Activated CD4-positive, alpha-beta memory T cell treated with anti-CD3 and anti-CD28 coated beads, Interleukin-2, amount 10 ng/mL, durations not matched to agents 7 days and 5 days (primary cell): ENCODE measurements around the gene KRT4. TPM values are rescaled to one million over a fixed set of nuclear protein-coding genes. Genes with fewer than 3 reads are reported as not detected.

ENCODE experiments used
- CTCF ChIA-PET: fragments of 350-600 bp; sonication (Branson Sonifier 250); formaldehyde crosslinking; loops from one replicate; lab custom pipeline; 2021; ENCODE audit warnings: antibody characterized with exemption, inconsistent platforms; lab: Charles Lee
- POLR2A ChIA-PET: fragments of 350-600 bp; sonication (Branson Sonifier 250); formaldehyde crosslinking; loops from one replicate; lab custom pipeline; 2021; ENCODE audit warnings: antibody characterized with exemption; lab: Charles Lee
- DNase-seq: peaks from one replicate; pipeline ENCODE4 v3.0.0-alpha.2; 2020
- H3K27ac Mint-ChIP-seq: one replicate; pipeline ENCODE4 v1.8.0; 2021; ENCODE audit warnings: mild to moderate bottlenecking, mixed read lengths
- H3K27me3 Mint-ChIP-seq: one replicate; pipeline ENCODE4 v1.8.0; 2021; ENCODE audit warnings: mixed read lengths
- H3K36me3 Mint-ChIP-seq: one replicate; pipeline ENCODE4 v1.8.0; 2021; ENCODE audit warnings: low read depth, mixed read lengths
- H3K4me1 Mint-ChIP-seq: one replicate; pipeline ENCODE4 v1.8.0; 2021; ENCODE audit warnings: mixed read lengths
- H3K4me3 Mint-ChIP-seq: one replicate; pipeline ENCODE4 v1.8.0; 2021; ENCODE audit warnings: mild to moderate bottlenecking, mixed read lengths
- H3K9me3 Mint-ChIP-seq: one replicate; pipeline ENCODE4 v1.8.0; 2021; ENCODE audit warnings: mixed read lengths
- total RNA-seq, 2 experiments: library from RNA; stranded (reverse); gene quantifications; one replicate each; pipeline ENCODE4 v1.2.3, GENCODE V29; 2021

The KRT4 gene
- total RNA-seq, 2 experiments from 2014 or later, result not detected

DNA sequence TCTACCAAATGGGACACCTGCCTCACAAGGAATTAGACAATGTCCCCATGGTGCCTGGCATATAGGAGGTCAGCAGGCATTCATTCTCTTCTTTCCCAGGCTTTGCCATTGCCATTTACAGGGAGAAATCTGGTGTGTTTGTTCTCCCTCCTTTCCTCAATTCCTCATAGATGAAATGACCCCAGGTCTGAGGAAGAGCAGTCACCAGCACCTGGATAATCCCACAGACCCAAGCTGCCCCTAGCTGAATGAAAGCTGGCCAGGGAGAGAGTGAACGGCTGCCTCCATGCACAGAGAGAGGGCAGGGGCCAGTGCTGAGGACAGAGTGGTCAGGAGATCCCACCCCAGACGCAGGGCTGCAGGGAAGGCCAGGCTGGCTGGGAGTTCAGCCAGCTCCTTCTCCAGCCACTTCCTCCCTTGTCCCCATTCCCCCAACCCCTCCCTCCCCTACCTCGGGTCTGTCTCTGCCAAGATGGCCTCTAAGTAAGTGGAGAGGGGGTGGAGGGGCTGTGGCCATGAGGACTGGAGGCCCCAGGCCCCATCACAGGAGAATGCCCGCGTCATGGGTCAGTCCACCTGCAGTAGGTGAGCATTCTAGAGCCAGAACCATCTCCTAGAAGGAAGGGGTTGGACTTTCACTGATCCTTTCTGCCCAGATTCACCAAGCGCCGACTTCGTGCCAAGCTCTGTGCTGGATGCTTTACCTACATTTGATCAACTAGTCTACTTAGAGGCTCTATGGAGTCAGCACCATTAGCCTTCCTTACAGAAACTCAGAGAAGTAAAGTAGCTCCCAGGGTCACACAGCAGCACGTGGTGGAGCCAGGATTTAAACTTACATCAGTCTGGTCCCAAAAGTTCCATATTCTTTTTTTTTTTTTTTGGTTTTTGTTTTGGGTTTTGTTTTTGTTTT is 2.0 kb upstream of the KRT4 start:
- no peak overlapping the region for H3K4me3 Mint-ChIP-seq
- no peaks in the 10 kb centered on the region for H3K9me3 Mint-ChIP-seq
- CTCF ChIA-PET, result no interaction called here
- DNase-seq, result no peak
- H3K4me1 Mint-ChIP-seq, result no peaks in the 10 kb centered on the region
- POLR2A ChIA-PET, result no interaction called here
- H3K27ac Mint-ChIP-seq, result no peak overlapping the region
- peaks cover 7% of the 10 kb centered on the region for H3K27me3 Mint-ChIP-seq
- no peaks in the 10 kb centered on the region for H3K36me3 Mint-ChIP-seq

- Mint-ChIP-seq H3K27ac (no peak overlapping the region), H3K36me3 (no peaks in the 10 kb centered on the region), H3K9me3 (no peaks in the 10 kb centered on the region), H3K4me1 (no peaks in the 10 kb centered on the region), H3K27me3 (peaks cover under 1% of the 10 kb centered on the region), H3K4me3 (no peak overlapping the region)
- DNase-seq, result no peak
- POLR2A ChIA-PET, result no interaction called here
- CTCF ChIA-PET, result no interaction called here
These were observed 1.2 kb upstream of the KRT4 start for GRCh38 chr12:52815161-52815560.

DNA sequence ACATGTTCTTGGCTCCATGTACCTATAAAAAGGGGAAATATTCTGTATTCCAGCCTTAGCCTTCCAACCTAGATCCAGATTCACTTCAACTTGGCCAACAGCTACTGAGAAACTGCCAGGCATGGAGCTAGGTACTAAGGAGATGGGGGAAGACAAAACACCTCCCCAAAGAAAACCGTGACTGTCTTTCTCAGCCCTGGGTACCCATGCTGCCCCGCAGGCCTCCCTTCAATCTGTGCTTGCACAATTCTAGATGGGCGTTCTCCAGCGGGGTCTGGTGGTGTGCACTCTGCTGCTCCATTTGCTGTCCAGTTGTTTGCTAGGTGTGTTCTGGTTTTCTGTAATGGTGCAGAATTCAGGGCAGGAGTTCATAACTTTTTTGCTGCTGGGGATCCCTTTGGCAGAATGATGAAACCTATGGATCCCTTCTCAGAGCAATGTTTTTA is 817 bp upstream of the KRT4 start:
- Mint-ChIP-seq H3K27ac (no peak overlapping the region), H3K4me3 (no peak overlapping the region), H3K36me3 (no peaks in the 10 kb centered on the region), H3K9me3 (no peaks in the 10 kb centered on the region), H3K27me3 (no peaks in the 10 kb centered on the region), H3K4me1 (no peaks in the 10 kb centered on the region)
- ChIA-PET POLR2A (no interaction called here), CTCF (no interaction called here)
- no peak for DNase-seq

DNA sequence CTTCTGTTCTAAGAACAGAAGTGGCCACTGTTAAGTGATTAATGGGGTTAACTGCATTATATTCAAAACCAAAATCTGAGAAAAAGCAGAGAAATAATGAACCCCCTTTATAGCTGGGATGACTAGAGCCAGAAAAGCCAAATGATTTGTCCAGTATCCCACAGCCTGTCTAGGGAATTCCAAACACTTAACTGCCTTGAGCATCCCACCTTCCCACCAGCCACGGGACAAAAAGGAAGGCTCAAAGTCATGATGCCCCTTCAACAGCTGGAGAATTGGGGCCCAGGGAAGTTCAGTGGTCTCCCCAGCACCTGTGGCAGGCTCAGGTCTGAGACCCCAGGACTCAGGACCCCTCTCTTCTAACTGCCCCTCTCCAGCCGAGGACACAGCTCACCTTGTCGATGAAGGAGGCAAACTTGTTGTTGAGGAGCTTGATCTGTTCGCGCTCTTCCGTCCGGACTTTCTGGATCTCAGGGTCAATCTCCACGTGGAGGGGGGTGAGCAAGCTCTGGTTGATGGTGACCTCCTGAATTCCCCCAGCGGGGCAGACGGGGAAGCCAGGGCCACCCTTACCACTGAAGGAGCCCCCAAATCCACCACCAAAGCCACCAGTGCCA is 605 bp downstream of the KRT4 start:
- no peaks in the 10 kb centered on the region for H3K36me3 Mint-ChIP-seq
- ChIA-PET CTCF (no interaction called here), POLR2A (no interaction called here)
- no peak overlapping the region for H3K27ac Mint-ChIP-seq
- H3K27me3 Mint-ChIP-seq, result no peaks in the 10 kb centered on the region
- no peaks in the 10 kb centered on the region for H3K9me3 Mint-ChIP-seq
- H3K4me3 Mint-ChIP-seq, result no peak overlapping the region
- DNase-seq, result no peak
- H3K4me1 Mint-ChIP-seq, result no peaks in the 10 kb centered on the region

DNA sequence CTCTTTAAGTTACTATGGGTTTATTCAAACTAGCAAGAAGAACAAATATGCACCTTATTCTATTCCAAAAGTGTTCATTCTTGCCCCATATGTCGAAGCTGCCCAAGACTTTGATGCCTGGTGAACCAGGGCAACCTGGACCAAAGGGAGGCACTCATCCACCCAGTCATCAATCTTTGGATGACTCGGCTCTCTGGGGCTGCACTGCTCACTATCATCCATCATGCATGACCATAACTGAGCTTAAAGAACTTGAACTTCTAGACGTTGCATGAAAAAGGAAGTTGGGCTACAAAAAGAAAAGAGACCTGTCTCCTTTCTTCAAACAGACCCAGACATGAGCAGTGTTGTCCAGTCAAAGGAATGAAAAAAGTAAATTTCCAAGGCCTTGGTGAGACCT is 1.2 kb downstream of the KRT4 start:
- H3K9me3 Mint-ChIP-seq, result no peaks in the 10 kb centered on the region
- no peak overlapping the region for H3K4me3 Mint-ChIP-seq
- H3K27me3 Mint-ChIP-seq, result no peaks in the 10 kb centered on the region
- POLR2A ChIA-PET, result no interaction called here
- H3K4me1 Mint-ChIP-seq, result no peaks in the 10 kb centered on the region
- DNase-seq, result no peak
- no peaks in the 10 kb centered on the region for H3K36me3 Mint-ChIP-seq
- no peak overlapping the region for H3K27ac Mint-ChIP-seq
- CTCF ChIA-PET, result no interaction called here

DNA sequence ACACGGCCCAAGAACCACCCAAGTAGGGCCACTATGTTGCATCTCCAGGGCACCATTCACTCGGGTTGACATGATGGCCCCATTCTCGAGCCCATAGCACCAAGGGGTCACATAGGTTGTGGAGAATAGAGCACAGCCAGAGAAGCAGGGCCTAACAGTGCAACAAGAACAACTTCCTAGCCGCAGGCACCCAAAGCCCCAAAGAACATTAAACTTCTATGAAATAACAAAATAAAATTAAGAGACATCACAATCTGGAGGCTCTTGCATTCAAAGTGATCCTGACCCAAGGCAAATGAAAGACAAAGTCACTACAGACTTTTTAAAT is 1.9 kb downstream of the KRT4 start:
- CTCF ChIA-PET, result no interaction called here
- no peaks in the 10 kb centered on the region for H3K36me3 Mint-ChIP-seq
- DNase-seq, result no peak
- H3K27ac Mint-ChIP-seq, result no peak overlapping the region
- no peaks in the 10 kb centered on the region for H3K27me3 Mint-ChIP-seq
- POLR2A ChIA-PET, result no interaction called here
- no peaks in the 10 kb centered on the region for H3K9me3 Mint-ChIP-seq
- H3K4me3 Mint-ChIP-seq, result no peak overlapping the region
- H3K4me1 Mint-ChIP-seq, result no peaks in the 10 kb centered on the region

DNA sequence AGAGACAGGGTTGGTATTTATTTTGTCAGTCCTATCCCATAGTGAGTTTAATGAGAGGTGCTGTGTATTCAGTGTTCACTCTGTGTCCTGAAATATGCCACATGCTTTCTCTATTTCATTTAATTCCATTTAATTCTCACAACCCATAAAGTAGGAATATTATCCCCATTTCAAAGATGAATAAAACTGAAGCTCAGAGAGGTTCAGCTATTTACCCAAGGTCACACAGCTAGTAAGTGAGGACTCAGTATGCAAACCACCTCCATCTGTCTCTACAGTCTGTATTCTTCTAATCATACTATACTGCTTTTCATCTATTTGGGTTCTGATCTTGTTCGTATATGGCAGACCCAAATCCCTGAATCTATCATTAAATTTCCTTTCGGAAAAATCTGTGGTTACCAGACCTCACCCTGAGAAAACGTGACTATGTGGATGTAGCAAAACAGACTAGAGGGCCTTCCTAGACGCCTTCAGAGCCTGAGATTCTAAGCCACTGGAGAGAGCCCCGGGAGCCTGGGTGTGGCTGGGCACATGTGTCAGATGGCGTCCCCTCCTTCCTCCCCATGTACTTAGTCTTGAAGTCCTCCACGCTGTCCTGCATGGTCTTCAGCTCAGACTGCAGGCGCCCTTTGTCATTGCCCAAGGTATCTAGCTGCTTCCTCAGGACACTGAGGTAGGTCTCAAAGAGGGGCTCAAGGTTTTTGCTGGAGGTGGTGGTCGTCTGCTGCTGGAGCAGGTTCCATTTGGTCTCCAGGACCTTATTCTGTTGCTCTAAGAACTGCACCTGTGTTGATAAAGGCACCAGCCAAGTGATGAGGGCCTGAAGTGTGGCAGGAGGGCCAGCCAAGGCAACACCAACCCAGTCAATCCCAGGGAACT is 2.5 kb downstream of the KRT4 start:
- CTCF ChIA-PET, result no interaction called here
- POLR2A ChIA-PET, result no interaction called here
- H3K27ac Mint-ChIP-seq, result no peak overlapping the region
- no peak for DNase-seq
- H3K9me3 Mint-ChIP-seq, result no peaks in the 10 kb centered on the region
- H3K4me3 Mint-ChIP-seq, result no peak overlapping the region
- H3K4me1 Mint-ChIP-seq, result no peaks in the 10 kb centered on the region
- H3K36me3 Mint-ChIP-seq, result no peaks in the 10 kb centered on the region
- no peaks in the 10 kb centered on the region for H3K27me3 Mint-ChIP-seq

- no peak for DNase-seq
- ChIA-PET CTCF (no interaction called here), POLR2A (no interaction called here)
- no peaks in the 10 kb centered on the region for H3K27me3 Mint-ChIP-seq
- no peaks in the 10 kb centered on the region for H3K4me1 Mint-ChIP-seq
- no peaks in the 10 kb centered on the region for H3K9me3 Mint-ChIP-seq
- H3K36me3 Mint-ChIP-seq, result no peaks in the 10 kb centered on the region
- no peak overlapping the region for H3K27ac Mint-ChIP-seq
- no peak overlapping the region for H3K4me3 Mint-ChIP-seq
These were observed 3.4 kb downstream of the KRT4 start for GRCh38 chr12:52810554-52810953.

DNA sequence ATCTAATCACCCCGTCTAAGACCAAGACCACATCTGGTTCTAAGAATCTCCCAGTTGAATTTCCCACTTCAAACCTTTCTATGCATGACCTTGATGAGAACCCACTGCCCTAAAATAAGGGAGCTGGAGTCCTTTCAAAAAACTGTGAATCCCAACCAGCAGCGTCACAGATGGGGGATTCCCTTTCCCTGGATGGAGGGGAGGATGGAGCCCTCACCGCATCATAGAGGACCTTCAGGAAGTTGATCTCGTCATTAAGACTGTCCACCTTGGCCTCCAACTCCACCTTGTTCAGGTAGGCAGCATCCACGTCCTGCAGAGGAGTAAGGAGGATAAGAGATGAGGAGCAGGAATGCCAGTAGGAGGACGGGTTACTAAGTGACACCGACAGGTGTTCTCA is 4.8 kb downstream of the KRT4 start:
- POLR2A ChIA-PET, result no interaction called here
- H3K27me3 Mint-ChIP-seq, result no peaks in the 10 kb centered on the region
- no peaks in the 10 kb centered on the region for H3K36me3 Mint-ChIP-seq
- no peaks in the 10 kb centered on the region for H3K4me1 Mint-ChIP-seq
- no peak for DNase-seq
- CTCF ChIA-PET, result no interaction called here
- no peak overlapping the region for H3K4me3 Mint-ChIP-seq
- H3K27ac Mint-ChIP-seq, result no peak overlapping the region
- no peaks in the 10 kb centered on the region for H3K9me3 Mint-ChIP-seq

- H3K4me1 Mint-ChIP-seq, result no peaks in the 10 kb centered on the region
- no peak for DNase-seq
- no peaks in the 10 kb centered on the region for H3K9me3 Mint-ChIP-seq
- CTCF ChIA-PET, result no interaction called here
- H3K4me3 Mint-ChIP-seq, result no peak overlapping the region
- POLR2A ChIA-PET, result no interaction called here
- no peaks in the 10 kb centered on the region for H3K27me3 Mint-ChIP-seq
- no peaks in the 10 kb centered on the region for H3K36me3 Mint-ChIP-seq
- no peak overlapping the region for H3K27ac Mint-ChIP-seq
These were observed 5.2 kb downstream of the KRT4 start for GRCh38 chr12:52808573-52809160.

DNA sequence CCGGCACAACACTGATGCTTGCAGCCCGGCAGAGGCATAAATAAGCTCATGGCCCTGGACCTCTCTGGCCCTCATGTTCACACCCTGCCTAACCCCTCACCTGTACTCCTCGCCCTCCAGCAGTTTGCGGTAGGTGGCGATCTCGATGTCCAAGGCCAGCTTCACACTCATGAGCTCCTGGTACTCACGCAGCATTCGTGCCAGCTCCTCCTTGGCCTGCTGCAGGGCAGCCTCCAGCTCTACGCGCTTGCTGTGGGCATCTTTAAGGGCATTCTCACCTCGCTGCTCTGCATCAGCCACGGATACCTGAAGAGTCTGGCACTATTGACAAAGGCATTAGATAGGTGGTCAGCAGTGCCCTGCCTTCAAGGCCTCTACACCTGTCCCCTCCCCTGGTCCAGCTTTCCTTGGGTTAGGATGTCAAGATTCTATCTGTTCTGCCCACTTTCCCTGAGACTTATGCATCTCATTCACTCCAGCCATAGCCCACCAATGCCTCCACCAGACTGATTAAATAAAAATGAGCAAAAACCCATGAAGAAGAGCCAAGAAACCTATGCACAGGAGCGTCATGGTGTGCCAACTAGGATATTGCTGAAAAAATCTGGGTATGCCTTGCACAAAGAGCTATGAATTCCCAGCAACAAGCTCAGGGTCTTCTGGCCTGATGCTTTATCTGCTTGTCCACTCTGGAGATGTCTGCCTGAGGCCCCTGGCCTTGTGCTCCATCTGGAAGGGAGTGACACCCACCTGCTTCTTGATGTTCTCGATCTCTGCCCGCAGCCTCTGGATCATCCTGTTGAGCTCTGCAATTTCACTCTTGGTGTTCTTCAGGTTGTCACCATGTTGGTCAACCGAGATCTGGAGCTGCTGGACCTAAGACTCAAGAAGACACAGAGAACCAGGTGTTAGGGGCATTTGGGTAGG is 6.1 kb downstream of the KRT4 start:
- H3K4me1 Mint-ChIP-seq, result no peaks in the 10 kb centered on the region
- POLR2A ChIA-PET, result interaction anchor here (1.1 kb wide), 1 partner anchor 10 kb away, joined by 3 read pairs; no protein-coding TSS in a partner anchor
- no peak for DNase-seq
- peaks cover 2% of the 10 kb centered on the region for H3K27me3 Mint-ChIP-seq
- H3K4me3 Mint-ChIP-seq, result no peak overlapping the region
- H3K9me3 Mint-ChIP-seq, result no peaks in the 10 kb centered on the region
- H3K27ac Mint-ChIP-seq, result no peak overlapping the region
- CTCF ChIA-PET, result no interaction called here
- H3K36me3 Mint-ChIP-seq, result no peaks in the 10 kb centered on the region

DNA sequence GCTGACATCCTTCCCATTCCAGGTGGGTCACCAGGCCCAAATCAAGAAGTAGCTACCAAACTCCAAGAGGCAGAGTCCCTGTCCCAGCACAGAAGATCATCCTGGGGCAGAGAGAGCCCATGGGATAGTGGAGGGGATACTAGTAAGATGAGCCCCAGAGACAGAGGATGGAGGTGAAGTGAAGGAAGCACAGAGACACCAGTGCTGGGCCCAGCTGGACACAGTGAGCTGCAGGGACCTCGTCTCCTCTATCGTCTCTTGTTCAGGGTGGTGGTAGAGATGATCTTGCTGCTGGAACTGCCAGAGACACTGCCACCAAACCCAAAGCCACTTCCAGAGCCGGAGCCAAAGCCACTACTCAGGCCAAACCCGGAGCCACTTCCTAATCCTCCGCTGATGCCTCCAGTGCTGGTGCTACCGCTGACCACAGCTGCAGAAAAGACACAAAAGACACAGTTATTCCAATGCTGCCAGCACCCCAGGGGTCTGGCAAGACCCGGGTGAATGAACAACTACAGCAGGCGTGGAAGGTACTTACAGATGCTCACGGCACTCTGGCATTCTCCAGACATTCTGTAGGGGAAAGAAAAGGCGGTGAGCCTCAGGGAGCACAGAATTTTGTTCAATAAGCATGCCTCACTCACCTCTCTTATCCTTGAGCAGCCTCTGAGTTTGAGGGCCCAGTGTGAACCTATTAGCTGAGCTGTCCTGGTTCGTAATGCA is 6.9 kb downstream of the KRT4 start:
- Mint-ChIP-seq H3K9me3 (no peaks in the 10 kb centered on the region), H3K36me3 (no peaks in the 10 kb centered on the region), H3K4me1 (no peaks in the 10 kb centered on the region), H3K27ac (no peak overlapping the region), H3K4me3 (no peak overlapping the region), H3K27me3 (peaks cover 2% of the 10 kb centered on the region)
- ChIA-PET CTCF (no interaction called here), POLR2A (interaction anchor here (1.1 kb wide), 1 partner anchor 9 kb away, joined by 3 read pairs; no protein-coding TSS in a partner anchor)
- DNase-seq, result no peak
